ENCODE results near the gene PLEKHM3.
"Not testable (repeated sequence)": the region's sequence is repeated elsewhere in the genome, so short reads cannot be mapped to it uniquely, and the experiment has no call there.

Gene PLEKHM3

DNA sequence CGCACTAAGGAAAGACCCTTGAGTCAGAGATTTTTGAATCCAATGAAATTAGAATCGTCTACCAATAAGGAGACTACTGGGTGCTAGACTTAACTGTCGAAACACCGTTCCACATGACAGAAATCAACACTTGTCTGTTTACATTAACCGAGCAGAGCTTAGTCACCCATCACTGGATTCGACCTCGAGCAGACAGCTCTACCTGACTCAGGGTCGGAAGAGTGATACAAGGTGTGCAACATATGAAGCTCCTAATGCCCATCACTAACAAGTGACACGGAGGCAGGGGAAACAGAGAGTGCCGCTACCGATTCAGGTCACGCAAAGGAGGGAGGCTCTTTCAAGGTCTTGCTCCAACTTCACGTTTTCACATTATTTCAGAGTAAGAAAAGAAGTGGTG, 201.5 kb downstream of the PLEKHM3 start:
- H3K27ac ChIP-seq (ENCODE audit: low read length), result peak overlapping the region; percentile 90
- no peaks in the 10 kb centered on the region for H3K27me3 ChIP-seq (ENCODE audit: control insufficient read depth in 1 of 2, insufficient read depth in 2 of 2, low read length in 2 of 2)
- no peak overlapping the region for H3K4me3 ChIP-seq (ENCODE audit: low read length in 2 of 2)
- no peak overlapping the region for H3K9ac ChIP-seq (ENCODE audit: low read length in 2 of 2)
- H3K36me3 ChIP-seq (ENCODE audit: control insufficient read depth in 2 of 2, insufficient read depth in 2 of 2, low read length in 2 of 2), result peaks cover 0 to 2% of the 10 kb centered on the region in 2 donors
- no peaks in the 10 kb centered on the region for H3K9me3 ChIP-seq (ENCODE audit: control insufficient read depth in 2 of 2, low read length in 2 of 2)
- H3K4me1 ChIP-seq (ENCODE audit: control insufficient read depth, insufficient read depth, low read length), result peaks cover 66% of the 10 kb centered on the region

DNA sequence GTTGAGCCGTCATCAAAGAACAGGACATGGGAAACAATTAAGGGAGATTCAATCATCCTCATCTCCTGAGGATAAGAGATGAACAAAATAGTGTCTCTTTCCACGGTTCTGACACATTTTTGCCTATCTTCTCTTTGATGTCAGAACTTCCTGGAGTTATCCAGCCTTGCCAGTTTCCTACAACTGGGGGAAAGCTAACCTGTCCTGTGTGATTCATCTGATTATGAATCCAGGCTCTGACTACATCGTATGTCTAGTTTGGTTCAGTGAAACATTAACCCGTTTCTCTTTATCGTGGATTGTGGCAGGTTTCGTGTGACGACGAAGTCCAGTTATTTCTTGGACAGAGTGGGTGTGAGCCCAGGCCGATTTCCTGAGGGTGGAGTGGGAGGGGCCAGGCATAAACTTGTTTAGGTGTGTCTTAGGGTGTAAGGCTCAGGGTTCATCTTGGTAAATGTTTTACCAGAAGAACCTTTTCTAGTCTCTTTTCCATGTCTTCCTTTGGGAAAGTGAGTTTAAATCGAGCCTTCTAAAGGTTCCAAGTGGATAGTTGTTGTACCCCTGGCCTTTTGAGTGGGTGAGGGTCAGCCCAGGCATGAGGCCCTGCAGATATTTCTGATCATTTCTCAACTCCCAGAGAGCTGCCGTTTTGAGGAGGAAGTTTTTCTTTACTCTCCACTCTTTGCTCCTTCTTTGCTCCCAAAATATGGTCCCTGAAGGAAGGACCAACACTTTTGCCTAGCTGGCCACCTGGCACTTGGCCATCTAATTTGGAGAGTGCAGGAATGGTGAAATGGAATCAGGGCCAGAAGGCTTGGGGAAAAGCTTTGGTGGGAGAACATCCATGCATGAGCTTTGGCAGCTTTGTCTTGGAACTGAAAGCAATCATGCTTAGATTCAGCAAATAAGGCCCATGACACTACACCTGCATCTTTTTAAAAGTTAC, 205.2 kb downstream of the PLEKHM3 start:
- Histone ChIP-seq H3K27me3 (ENCODE audit: control insufficient read depth in 1 of 2, insufficient read depth in 2 of 2, low read length in 2 of 2) (no peaks in the 10 kb centered on the region), H3K4me1 (ENCODE audit: control insufficient read depth, insufficient read depth, low read length) (peaks cover 31% of the 10 kb centered on the region)

DNA sequence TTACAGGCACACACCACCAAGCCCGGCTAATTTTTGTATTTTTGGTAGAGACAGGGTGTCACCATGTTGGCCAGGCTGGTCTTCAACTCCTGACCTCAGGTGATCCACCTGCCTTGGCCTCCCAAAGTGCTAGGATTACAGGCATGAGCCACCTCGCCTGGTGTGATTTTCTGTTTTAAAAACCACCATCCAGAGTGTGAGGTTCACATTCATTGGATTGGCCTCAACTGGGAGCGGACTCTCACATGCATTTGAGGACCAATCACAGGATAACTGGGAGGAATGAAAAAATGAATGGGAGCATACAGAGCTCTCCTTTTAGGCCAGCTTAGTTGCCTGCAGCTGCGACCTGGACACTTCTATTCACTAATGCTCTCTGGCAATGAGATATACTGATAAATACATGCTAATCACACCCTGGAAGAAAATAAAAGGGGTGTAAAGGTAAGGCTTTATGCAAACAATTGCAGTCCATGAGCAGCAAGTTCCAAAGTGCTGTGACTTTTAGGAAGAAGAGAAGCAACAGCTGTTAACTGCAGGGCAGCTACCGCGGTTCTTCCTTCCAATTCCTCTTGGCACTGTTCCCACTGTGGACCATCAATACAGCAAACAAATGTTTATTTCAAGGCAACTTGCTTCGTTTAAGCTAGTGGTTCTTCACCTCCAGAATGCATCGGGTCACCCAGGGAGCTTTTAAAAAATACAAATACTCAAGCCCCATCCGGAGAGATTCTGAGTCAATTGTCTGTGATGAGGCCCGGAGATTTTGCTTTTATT, 206.1 kb downstream of the PLEKHM3 start:
- Histone ChIP-seq H3K9me3 (ENCODE audit: control insufficient read depth in 2 of 2, low read length in 2 of 2) (no peaks in the 10 kb centered on the region), H3K9ac (ENCODE audit: low read length in 2 of 2) (no peak overlapping the region), H3K36me3 (ENCODE audit: control insufficient read depth in 2 of 2, insufficient read depth in 2 of 2, low read length in 2 of 2) (no peaks in the 10 kb centered on the region), H3K4me1 (ENCODE audit: control insufficient read depth, insufficient read depth, low read length) (peaks cover 22% of the 10 kb centered on the region), H3K4me3 (ENCODE audit: low read length in 2 of 2) (no peak overlapping the region), H3K27ac (ENCODE audit: low read length) (no peak overlapping the region), H3K27me3 (ENCODE audit: control insufficient read depth in 1 of 2, insufficient read depth in 2 of 2, low read length in 2 of 2) (no peaks in the 10 kb centered on the region)

More for the DNA sequence above, 205.2 kb downstream of the PLEKHM3 start:
- Histone ChIP-seq H3K9me3 (ENCODE audit: control insufficient read depth in 2 of 2, low read length in 2 of 2) (no peaks in the 10 kb centered on the region), H3K36me3 (ENCODE audit: control insufficient read depth in 2 of 2, insufficient read depth in 2 of 2, low read length in 2 of 2) (no peaks in the 10 kb centered on the region), H3K4me3 (ENCODE audit: low read length in 2 of 2) (no peak overlapping the region), H3K27ac (ENCODE audit: low read length) (peak overlapping the region; percentile 6), H3K9ac (ENCODE audit: low read length in 2 of 2) (no peak overlapping the region)

DNA sequence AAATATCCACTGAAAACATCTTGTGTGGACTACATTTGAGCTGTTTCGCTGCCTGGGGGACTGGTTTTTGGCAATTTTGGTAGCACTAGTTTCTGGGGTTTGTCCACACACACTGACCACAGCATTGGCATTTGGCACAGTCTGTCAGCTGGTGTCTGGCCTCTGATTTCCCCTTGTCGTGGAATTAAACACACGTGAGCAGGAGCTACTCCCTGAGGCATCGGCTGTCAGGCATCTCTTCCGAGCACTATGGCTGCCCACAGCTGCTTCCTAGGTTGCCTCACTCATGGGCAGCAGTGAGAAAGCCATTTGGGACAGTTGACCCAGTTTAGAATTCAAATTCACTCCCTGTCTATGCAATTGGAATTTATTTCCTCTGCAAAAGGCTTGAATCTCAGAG, 208.8 kb downstream of the PLEKHM3 start:
- Histone ChIP-seq H3K27me3 (ENCODE audit: control insufficient read depth in 1 of 2, insufficient read depth in 2 of 2, low read length in 2 of 2) (no peaks in the 10 kb centered on the region), H3K36me3 (ENCODE audit: control insufficient read depth in 2 of 2, insufficient read depth in 2 of 2, low read length in 2 of 2) (no peaks in the 10 kb centered on the region), H3K4me3 (ENCODE audit: low read length in 2 of 2) (no peak overlapping the region), H3K9ac (ENCODE audit: low read length in 2 of 2) (no peak overlapping the region), H3K4me1 (ENCODE audit: control insufficient read depth, insufficient read depth, low read length) (peaks cover 12% of the 10 kb centered on the region), H3K27ac (ENCODE audit: low read length) (no peak overlapping the region), H3K9me3 (ENCODE audit: control insufficient read depth in 2 of 2, low read length in 2 of 2) (no peaks in the 10 kb centered on the region)

DNA sequence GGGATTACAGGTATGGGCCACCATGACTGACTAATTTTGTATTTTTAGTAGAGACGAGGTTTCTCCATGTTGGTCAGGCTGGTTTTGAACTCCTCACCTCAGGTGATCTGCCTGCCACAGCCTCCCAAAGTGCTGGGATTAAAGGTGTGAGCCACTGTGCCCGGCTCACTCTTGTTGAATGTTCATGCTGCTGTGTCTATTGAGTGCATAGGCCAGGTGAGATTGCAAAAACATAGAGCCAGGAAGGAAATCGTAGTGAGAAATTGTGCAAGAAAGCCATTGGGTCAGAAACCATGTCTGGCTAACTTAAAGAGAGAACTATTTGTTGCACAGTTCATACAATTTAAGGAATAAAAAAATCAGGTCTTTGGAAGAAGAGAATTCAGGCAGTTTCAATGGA, 210.1 kb downstream of the PLEKHM3 start:
- Histone ChIP-seq H3K36me3 (ENCODE audit: control insufficient read depth in 2 of 2, insufficient read depth in 2 of 2, low read length in 2 of 2) (no peaks in the 10 kb centered on the region), H3K4me1 (ENCODE audit: control insufficient read depth, insufficient read depth, low read length) (peaks cover 5% of the 10 kb centered on the region), H3K27me3 (ENCODE audit: control insufficient read depth in 1 of 2, insufficient read depth in 2 of 2, low read length in 2 of 2) (no peaks in the 10 kb centered on the region), H3K9ac (ENCODE audit: low read length in 2 of 2) (no peak overlapping the region), H3K4me3 (ENCODE audit: low read length in 2 of 2) (no peak overlapping the region), H3K27ac (ENCODE audit: low read length) (no peak overlapping the region), H3K9me3 (ENCODE audit: control insufficient read depth in 2 of 2, low read length in 2 of 2) (no peaks in the 10 kb centered on the region)

DNA sequence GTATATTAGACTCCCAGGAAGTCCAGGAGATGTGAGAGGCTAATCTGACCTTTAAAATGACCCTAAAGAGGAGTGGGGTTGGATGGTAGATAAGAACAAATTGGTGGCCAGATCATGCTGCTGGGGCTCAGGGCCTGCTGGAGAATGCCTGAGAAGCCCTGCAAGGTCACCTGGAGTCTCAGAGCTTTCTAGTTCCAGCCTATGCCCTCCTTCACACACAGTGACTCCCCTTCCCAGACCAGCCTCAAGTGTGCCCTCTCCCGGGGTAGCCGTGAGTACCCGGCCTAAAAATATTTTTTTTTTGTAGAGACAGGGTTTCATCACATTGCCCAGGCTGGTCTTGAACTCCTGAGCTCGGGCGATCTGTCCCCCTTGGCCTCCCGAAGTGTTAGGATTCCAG, 211.4 kb downstream of the PLEKHM3 start:
- Histone ChIP-seq H3K9ac (ENCODE audit: low read length in 2 of 2) (no peak overlapping the region), H3K27ac (ENCODE audit: low read length) (no peak overlapping the region), H3K36me3 (ENCODE audit: control insufficient read depth in 2 of 2, insufficient read depth in 2 of 2, low read length in 2 of 2) (no peaks in the 10 kb centered on the region), H3K4me1 (ENCODE audit: control insufficient read depth, insufficient read depth, low read length) (peaks cover 2% of the 10 kb centered on the region), H3K4me3 (ENCODE audit: low read length in 2 of 2) (no peak overlapping the region), H3K9me3 (ENCODE audit: control insufficient read depth in 2 of 2, low read length in 2 of 2) (no peaks in the 10 kb centered on the region), H3K27me3 (ENCODE audit: control insufficient read depth in 1 of 2, insufficient read depth in 2 of 2, low read length in 2 of 2) (no peaks in the 10 kb centered on the region)

DNA sequence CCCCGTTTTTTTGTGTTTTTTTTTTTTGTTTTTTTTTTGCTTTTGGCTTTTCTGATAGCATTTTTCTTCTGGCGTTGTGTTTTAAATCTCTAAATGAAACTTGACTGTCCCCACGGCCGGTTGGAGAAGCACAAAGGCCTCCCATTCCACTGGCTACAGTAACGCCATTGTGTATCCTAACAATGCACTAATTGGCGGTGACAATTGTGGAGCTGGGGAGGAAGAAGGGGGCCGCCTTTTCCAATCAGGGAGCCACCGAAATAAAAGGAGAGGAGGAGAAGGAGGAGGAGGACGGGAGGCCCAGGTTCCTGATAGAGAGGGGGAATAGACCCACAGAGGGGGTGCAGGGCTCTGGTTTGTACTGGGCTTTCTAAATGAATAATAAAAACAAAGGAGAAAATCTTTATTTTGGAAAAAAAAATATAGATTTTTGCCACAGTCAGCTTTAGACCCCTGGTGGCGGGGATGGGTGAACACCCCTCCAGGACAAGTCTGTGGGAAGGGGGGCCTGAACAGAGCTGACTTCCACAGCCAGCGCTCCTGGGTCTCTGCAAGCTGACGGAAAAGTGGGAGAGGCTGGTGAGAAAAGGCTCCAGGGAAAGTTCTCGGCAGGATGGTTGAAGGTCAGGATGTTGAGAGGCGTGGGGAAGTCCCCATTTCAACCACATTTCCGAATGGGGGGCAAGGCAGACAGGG, 212.0 kb downstream of the PLEKHM3 start:
- Histone ChIP-seq H3K27ac (ENCODE audit: low read length) (no peak overlapping the region), H3K36me3 (ENCODE audit: control insufficient read depth in 2 of 2, insufficient read depth in 2 of 2, low read length in 2 of 2) (no peaks in the 10 kb centered on the region), H3K27me3 (ENCODE audit: control insufficient read depth in 1 of 2, insufficient read depth in 2 of 2, low read length in 2 of 2) (no peaks in the 10 kb centered on the region), H3K4me3 (ENCODE audit: low read length in 2 of 2) (no peak overlapping the region), H3K9ac (ENCODE audit: low read length in 2 of 2) (no peak overlapping the region), H3K9me3 (ENCODE audit: control insufficient read depth in 2 of 2, low read length in 2 of 2) (no peaks in the 10 kb centered on the region), H3K4me1 (ENCODE audit: control insufficient read depth, insufficient read depth, low read length) (peaks cover 2% of the 10 kb centered on the region)

DNA sequence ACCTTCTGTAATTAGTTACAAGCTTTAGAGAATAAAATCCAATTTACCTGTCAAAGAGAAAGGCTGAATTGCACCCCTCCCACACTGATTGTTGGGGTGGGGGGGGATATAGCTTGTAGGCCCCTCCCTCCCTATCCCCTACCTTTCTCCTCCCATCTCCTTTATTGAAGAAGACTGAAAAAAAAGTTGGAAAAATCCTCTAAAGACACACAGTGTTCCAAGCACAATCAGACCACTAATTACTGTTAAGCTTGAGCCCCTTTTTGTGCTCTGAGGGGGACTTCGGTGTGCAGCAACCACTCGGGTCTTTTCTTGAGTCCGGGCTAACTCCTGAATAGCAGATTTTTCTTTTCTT, 212.6 kb downstream of the PLEKHM3 start:
- Histone ChIP-seq H3K27ac (ENCODE audit: low read length) (no peak overlapping the region), H3K9me3 (ENCODE audit: control insufficient read depth in 2 of 2, low read length in 2 of 2) (no peaks in the 10 kb centered on the region), H3K4me1 (ENCODE audit: control insufficient read depth, insufficient read depth, low read length) (peaks cover 2% of the 10 kb centered on the region), H3K4me3 (ENCODE audit: low read length in 2 of 2) (no peak overlapping the region), H3K9ac (ENCODE audit: low read length in 2 of 2) (no peak overlapping the region), H3K36me3 (ENCODE audit: control insufficient read depth in 2 of 2, insufficient read depth in 2 of 2, low read length in 2 of 2) (no peaks in the 10 kb centered on the region), H3K27me3 (ENCODE audit: control insufficient read depth in 1 of 2, insufficient read depth in 2 of 2, low read length in 2 of 2) (no peaks in the 10 kb centered on the region)

DNA sequence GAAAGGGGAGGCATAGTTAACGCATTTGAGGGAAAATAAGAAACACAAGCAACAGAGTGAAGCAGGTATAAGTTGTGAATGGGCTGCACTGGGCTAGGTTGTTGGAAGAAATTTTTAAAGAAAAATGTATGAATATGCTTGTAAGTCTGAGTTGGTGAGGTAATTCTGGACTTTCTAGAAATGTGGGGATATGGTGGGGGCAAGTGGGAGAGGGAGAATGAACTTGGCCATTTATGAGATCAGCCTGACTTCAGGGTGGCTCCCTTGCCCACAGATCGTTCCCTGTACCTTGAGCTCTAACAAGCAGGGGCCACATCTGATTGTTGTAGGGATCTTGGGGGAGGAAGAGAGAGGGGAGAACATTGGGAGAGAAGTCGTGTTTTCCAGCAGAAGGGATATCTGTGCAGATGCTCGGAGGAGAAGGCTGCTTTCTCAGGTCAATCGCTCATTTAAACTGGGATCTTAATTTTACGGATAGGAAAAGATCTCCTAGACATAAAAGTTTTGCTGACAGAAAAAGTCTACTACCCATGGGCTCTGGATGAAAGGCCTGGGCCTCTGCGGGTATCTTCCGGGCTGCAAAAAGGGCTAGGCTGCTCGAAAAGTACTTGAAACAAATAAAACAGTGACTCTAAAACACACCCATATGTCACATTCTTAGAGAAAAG, 213.1 kb downstream of the PLEKHM3 start:
- no peaks in the 10 kb centered on the region for H3K36me3 ChIP-seq (ENCODE audit: control insufficient read depth in 2 of 2, insufficient read depth in 2 of 2, low read length in 2 of 2)
- no peaks in the 10 kb centered on the region for H3K9me3 ChIP-seq (ENCODE audit: control insufficient read depth in 2 of 2, low read length in 2 of 2)
- no peak overlapping the region for H3K9ac ChIP-seq (ENCODE audit: low read length in 2 of 2)
- H3K4me1 ChIP-seq (ENCODE audit: control insufficient read depth, insufficient read depth, low read length), result peaks cover 2% of the 10 kb centered on the region
- no peak overlapping the region for H3K4me3 ChIP-seq (ENCODE audit: low read length in 2 of 2)
- H3K27me3 ChIP-seq (ENCODE audit: control insufficient read depth in 1 of 2, insufficient read depth in 2 of 2, low read length in 2 of 2), result no peaks in the 10 kb centered on the region
- no peak overlapping the region for H3K27ac ChIP-seq (ENCODE audit: low read length)

DNA sequence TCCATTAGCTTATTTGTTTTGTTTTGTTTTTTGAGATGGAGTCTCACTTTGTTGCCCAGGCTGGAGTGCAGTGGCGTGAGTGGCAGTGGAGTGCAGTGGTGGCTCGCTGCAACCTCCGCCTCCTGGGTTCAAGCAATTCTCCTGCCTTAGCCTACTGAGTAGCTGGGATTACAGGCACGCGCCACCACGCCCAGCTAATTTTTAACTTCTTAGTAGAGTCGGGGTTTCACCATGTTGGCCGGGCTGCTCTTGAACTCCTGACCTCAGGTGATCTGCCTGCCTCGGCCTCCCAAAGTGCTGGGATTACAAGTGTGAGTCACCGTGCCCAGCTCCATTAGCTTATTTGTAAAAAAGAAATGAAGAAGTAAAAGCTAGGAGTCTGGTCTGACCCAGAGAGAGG, 213.7 kb downstream of the PLEKHM3 start:
- H3K4me1 ChIP-seq (ENCODE audit: control insufficient read depth, insufficient read depth, low read length); H3K9me3 ChIP-seq (ENCODE audit: control insufficient read depth in 2 of 2, low read length in 2 of 2); H3K36me3 ChIP-seq (ENCODE audit: control insufficient read depth in 2 of 2, insufficient read depth in 2 of 2, low read length in 2 of 2); H3K4me3 ChIP-seq (ENCODE audit: low read length in 2 of 2); H3K9ac ChIP-seq (ENCODE audit: low read length in 2 of 2); H3K27ac ChIP-seq (ENCODE audit: low read length); H3K27me3 ChIP-seq (ENCODE audit: control insufficient read depth in 1 of 2, insufficient read depth in 2 of 2, low read length in 2 of 2): not testable (repeated sequence)
